ENCODE results near the gene TNNI3K. TPM values are rescaled to one million over a fixed set of nuclear protein-coding genes. Genes with fewer than 3 reads are reported as not detected.

The TNNI3K gene
- total and polyA plus RNA-seq, 9 donors, result 0.73 to 2.6 (median 1.5) TPM; not detected in 1

- 93 to 97% (median 93%) methylated on average over 2 of the region's 2 CpGs for WGBS, 3 donors
- Histone ChIP-seq H3K9me3 (no peaks in the 10 kb centered on the region), H3K27me3 (no peaks in the 10 kb centered on the region), H3K27ac (no peak overlapping the region), H3K4me3 (no peak overlapping the region), H3K36me3 (no peaks in the 10 kb centered on the region), H3K4me1 (ENCODE audit: insufficient read depth) (no peaks in the 10 kb centered on the region)
- intact Hi-C loops (cut with DNase I), result no loop called here
- TF ChIP-seq POLR2A (IDR thresholded peaks at IDR 0.05) (no peak), EP300 (IDR thresholded peaks at IDR 0.05) (no peak), CTCF (IDR thresholded peaks at IDR 0.05) (no peak)
- no peak for DNase-seq
Observed at GRCh38 chr1:74457253-74457652, 222.1 kb downstream of the TNNI3K start.

GRCh38 chr1:74463333-74463988 is 228.3 kb downstream of the TNNI3K start:
- Histone ChIP-seq H3K27me3 (no peaks in the 10 kb centered on the region), H3K9me3 (no peaks in the 10 kb centered on the region), H3K4me1 (ENCODE audit: insufficient read depth) (no peaks in the 10 kb centered on the region), H3K4me3 (no peak overlapping the region), H3K27ac (no peak overlapping the region), H3K36me3 (no peaks in the 10 kb centered on the region)
- TF ChIP-seq EP300 (IDR thresholded peaks at IDR 0.05), result no peak
- TF ChIP-seq CTCF (IDR thresholded peaks at IDR 0.05), result no peak
- intact Hi-C loops (cut with DNase I), result no loop called here
- WGBS, 3 donors, result 68 to 71% (median 69%) methylated on average over 9 of the region's 9 CpGs
- no peak for DNase-seq

DNA sequence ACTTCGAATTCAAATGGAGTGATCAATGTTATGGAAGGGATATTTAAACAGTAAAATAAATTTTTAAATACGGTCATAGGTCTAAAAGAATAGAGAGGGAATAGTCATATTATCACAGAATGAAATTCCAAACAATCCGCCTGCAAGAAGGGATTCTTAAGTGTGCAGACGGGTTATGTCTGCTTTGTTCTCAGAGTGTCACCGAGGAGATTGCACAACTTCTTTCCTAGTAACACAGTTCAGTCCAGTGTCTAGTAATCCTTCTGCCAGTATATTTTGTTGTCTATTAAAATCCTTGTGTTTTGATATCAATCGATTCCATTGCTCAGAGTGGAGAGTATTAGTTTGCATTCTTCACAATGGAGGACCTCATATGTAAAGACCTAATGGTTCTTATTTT is 228.8 kb downstream of the TNNI3K start:
- Histone ChIP-seq H3K27ac (no peak overlapping the region), H3K4me1 (ENCODE audit: insufficient read depth) (no peaks in the 10 kb centered on the region), H3K27me3 (no peaks in the 10 kb centered on the region), H3K9me3 (no peaks in the 10 kb centered on the region), H3K36me3 (no peaks in the 10 kb centered on the region), H3K4me3 (no peak overlapping the region)
- TF ChIP-seq EP300 (IDR thresholded peaks at IDR 0.05) (no peak), CTCF (IDR thresholded peaks at IDR 0.05) (no peak), POLR2A (IDR thresholded peaks at IDR 0.05) (no peak)
- 40 to 57% (median 41%) methylated on average over 6 of the region's 6 CpGs for WGBS, 3 donors
- DNase-seq, result no peak
- intact Hi-C loops (cut with DNase I), result no loop called here

GRCh38 chr1:74465193-74465681 is 230.1 kb downstream of the TNNI3K start:
- Histone ChIP-seq H3K27me3 (no peaks in the 10 kb centered on the region), H3K4me3 (no peak overlapping the region), H3K9me3 (no peaks in the 10 kb centered on the region), H3K36me3 (no peaks in the 10 kb centered on the region), H3K4me1 (ENCODE audit: insufficient read depth) (no peaks in the 10 kb centered on the region), H3K27ac (no peak overlapping the region)
- intact Hi-C loops (cut with DNase I), result no loop called here
- no peak for DNase-seq
- WGBS, 3 donors, result 97 to 98% (median 98%) methylated on average over 22 to 24 of the region's 24 CpGs
- TF ChIP-seq CTCF (IDR thresholded peaks at IDR 0.05), result no peak
- TF ChIP-seq EP300 (IDR thresholded peaks at IDR 0.05), result no peak
- TF ChIP-seq POLR2A (IDR thresholded peaks at IDR 0.05), result no peak
